Hematopoietic multipotent progenitor cell treated with erythropoietin and hydrocortisone succinate and interleukin-3 and kit ligand, for 6 days (in vitro differentiated cells): ENCODE results near the gene FGGY.
A peak's percentile ranks its signal among the peaks of the same experiment; 100 is the strongest.
"Not testable (repeated sequence)": the region's sequence is repeated elsewhere in the genome, so short reads cannot be mapped to it uniquely, and the experiment has no call there.

ENCODE experiments used
- DNase-seq: peaks from one replicate; pipeline ENCODE4 v3.0.0-alpha.2; 2015

Gene FGGY

DNA sequence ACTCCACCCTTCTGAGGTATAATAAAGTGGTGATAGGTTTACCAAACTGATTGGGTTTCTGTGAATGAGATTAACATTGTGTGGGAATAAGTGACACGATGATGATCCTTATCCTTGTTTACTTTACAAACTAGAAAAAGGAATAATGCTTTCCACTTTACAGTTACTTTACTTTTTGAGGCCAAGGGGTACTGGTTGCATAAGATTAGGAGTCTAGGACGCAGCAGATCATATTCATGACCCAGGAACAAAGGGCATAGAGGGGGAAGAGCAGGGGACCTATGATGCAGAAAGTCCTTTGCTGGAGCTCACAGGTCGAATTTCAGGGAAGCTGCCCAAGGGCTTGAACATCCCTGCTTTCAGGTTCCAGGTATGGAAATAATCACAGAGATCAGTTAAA, 20.4 kb downstream of the FGGY start:
- DNase-seq, result no peak

GRCh38 chr1:59317780-59318179, 20.9 kb downstream of the FGGY start:
- DNase-seq, result no peak

- no peak for DNase-seq
These were observed 21.5 kb downstream of the FGGY start for GRCh38 chr1:59318271-59318860.

- DNase-seq, result no peak
These were observed 25.5 kb downstream of the FGGY start for GRCh38 chr1:59322394-59322793.

DNA sequence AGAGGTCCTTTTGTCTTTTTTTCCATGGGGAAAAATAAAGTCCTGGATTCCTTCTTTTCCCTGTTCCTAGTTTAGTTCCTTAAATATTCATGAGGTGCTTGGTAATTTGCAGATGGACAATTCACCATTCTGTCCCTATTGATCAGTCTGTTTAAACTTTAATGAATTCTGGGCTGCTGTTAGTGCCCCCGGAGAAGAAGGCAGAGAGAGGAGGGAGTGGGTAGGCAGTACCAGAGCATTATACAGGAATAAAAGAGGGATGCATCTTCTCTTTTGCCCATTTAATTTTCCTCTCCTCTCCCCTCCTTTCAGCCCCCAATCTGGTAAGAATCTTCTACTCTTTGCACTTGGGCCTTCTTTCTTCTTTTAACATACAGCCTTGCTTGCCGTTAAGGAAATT, 25.9 kb downstream of the FGGY start:
- no peak for DNase-seq

DNA sequence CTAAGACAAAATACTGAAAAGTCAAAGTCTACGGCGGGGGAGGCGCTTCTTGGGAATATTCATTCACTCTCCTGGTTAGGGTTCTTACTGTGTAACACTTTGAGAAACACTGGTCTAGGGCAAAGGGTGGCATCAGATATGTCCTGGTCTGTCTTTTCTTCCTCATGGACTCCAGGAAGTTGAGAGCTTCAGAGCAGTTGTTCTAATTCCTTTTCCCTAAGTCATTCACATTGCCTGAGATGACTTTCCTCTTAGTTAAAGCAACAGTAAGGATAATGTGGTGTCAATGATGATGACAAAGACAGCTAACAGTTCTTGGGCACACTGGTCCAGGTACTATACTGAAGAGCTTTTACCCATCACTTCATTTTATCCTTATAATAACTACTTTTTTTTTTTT, 27.0 kb downstream of the FGGY start:
- no peak for DNase-seq

- DNase-seq, result no peak
These were observed 31.5 kb downstream of the FGGY start for GRCh38 chr1:59328353-59328752.

DNA sequence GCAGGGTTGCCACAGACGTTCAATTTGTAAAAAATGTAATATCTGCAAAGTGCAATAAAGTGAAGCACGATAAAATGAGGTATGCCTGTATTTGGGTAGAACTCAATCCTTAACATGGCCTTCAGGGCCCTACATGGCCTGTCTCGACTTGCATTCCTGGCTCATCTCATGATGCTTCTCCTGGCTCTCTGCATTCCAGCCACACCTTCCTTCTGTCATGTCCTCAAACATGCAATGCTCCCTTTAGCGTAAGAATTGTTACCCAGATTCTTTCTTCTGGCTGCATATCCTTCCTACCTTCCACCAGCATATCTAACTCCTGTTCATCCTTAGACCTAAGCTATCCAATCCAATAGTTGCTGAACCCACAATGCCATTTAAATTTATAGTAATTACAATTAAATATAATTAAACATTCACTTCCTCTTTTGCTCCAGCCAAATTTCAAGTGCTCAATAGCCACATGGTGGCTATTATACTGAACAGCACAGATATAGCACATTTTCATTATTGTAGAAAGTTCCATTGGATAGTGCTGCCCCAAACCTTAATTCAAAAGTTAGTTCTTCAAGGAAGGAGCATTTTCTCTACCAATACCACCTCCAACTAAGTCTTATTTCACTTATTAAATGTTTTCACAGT, 32.6 kb downstream of the FGGY start:
- no peak for DNase-seq

- no peak for DNase-seq
These were observed 35.1 kb downstream of the FGGY start for GRCh38 chr1:59331686-59332620.

GRCh38 chr1:59332983-59333382, 36.1 kb downstream of the FGGY start:
- no peak for DNase-seq

GRCh38 chr1:59333626-59334277, 36.9 kb downstream of the FGGY start:
- DNase-seq, result no peak

- DNase-seq, result no peak
These were observed 43.8 kb downstream of the FGGY start for GRCh38 chr1:59340411-59341307.

GRCh38 chr1:59342801-59343575, 46.1 kb downstream of the FGGY start:
- no peak for DNase-seq

DNA sequence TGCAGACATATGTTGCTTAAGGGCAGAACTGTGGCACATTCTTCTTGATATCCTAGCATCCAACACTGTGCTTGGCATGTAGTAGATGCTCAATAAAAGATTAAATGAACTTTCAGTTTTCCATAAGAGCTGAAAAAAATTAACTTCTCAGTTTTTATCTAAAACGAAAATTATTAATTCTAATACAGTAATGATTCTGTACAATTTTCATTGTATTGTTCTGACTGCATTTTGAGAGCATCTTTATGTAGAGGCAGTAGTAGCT, 46.6 kb downstream of the FGGY start:
- no peak for DNase-seq

DNA sequence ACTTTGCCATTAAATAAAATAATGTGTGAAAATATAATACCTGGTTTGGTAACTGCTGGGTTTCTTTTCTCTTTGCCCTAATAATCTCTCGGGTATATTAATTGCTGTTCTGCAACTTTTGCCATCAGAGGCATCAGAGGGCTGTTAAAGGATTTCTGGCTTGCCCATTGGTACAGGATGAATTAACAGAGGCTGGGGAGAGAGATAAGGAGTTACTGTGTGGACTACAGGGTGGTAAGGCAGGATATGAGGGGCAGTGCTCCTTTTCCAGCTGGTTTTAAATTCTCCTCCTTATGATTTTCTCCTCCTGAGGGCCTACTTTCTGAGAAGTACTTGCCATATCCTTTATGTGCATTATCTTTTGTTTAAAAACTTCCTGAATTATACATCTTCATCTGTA, 48.3 kb downstream of the FGGY start:
- DNase-seq, result peak; percentile 52

GRCh38 chr1:59346429-59346828, 49.5 kb downstream of the FGGY start:
- DNase-seq, result no peak

DNA sequence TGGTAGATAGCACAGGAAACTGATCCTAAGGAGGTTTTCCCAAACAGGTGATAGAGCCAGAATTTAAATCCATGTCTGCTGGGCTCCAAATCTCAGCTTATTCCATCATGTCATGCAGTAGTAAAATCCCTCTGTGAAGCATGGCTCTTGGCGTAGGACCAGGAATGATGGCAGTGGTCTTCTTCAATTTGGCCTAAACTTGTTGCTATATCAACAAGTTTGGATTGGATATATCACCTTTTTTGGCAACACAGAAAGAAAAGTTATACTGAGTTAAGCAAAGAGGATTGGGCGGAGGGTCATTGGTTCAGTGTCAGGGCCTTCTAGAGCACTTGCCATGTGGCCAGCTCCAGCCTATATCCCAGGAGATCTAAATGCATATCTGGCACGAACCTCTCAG, 52.2 kb downstream of the FGGY start:
- no peak for DNase-seq

- no peak for DNase-seq
These were observed 53.6 kb downstream of the FGGY start for GRCh38 chr1:59350521-59350920.

DNA sequence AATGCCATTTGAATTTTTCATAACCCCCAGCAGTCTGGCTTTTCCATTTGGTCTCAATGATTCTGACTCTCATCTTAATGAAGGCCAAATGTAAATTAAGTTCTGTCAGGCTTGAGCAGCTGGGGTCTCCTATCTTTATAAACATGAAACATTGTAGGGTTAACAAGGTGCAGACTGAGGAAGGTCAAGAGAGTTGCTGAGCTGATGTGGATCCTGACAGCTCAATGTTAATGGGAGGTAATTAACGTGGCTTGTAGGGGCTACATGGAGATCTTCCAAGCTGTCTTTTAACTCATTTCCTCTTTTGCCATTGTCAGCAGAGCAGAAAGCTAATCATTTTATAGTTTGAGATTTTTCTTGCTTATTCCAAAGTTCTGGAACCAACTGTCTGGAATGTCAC, 55.2 kb downstream of the FGGY start:
- DNase-seq, result no peak

DNA sequence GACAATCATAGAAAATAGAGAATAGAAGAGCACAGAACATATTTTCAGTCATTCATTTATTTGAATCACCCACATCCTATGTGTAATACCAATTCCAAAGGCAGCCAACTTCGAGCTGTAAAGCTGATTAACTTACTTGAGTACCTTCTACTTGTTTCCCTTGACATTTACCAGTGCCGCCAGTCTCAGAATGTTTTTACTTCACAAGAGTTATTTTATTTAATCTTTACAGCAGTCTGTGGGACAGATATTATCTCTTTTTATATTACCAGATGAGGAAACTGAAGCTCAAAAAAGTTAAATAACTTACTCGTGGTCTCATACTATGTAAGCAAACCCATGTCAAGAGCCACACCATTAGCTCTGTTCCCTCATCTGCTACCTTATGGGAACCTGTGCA, 56.6 kb downstream of the FGGY start:
- no peak for DNase-seq

- DNase-seq, result not testable (repeated sequence)
These were observed 57.3 kb downstream of the FGGY start for GRCh38 chr1:59354239-59354638.
